ENCODE results near the gene UBXN2A. TPM values are rescaled to one million over a fixed set of nuclear protein-coding genes. Genes with fewer than 3 reads are reported as not detected.
"Not testable (repeated sequence)": the region's sequence is repeated elsewhere in the genome, so short reads cannot be mapped to it uniquely, and the experiment has no call there.

UBXN2A gene
- total RNA-seq, 2 experiments from 2014 or later, result 11.8 to 12.8 TPM

DNA sequence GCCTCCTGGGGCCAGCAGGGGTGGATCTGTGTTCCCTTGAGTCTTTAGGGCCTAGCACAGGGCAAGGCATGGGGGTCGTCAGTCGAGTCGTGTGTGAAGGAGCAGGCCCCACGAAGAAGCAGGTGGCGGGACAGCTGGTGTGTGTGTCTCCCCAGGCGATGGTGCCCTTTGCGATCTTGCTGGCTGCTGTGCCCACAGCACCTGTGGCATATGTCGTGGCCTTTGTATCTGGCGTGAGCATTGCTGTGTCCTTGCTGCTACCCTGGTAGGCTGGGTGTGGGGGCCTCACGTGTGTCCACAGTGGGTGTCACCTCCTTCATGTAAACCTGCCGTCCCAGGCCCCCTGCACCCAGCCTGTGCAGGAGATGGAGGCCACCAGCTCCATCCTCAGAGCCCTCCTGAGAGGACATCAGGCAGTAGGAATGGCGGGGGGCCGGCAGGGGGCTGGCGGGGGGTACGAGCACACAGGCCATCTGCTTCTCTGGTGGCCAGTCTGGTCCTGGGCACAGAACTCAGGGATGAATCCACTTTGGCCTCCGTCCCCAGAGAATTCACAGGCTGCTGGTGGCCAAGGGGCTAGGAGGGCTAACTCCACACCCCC lies 82.8 kb downstream of the UBXN2A start:
- POLR2A ChIA-PET, result no interaction called here
- CTCF ChIA-PET, result no interaction called here

DNA sequence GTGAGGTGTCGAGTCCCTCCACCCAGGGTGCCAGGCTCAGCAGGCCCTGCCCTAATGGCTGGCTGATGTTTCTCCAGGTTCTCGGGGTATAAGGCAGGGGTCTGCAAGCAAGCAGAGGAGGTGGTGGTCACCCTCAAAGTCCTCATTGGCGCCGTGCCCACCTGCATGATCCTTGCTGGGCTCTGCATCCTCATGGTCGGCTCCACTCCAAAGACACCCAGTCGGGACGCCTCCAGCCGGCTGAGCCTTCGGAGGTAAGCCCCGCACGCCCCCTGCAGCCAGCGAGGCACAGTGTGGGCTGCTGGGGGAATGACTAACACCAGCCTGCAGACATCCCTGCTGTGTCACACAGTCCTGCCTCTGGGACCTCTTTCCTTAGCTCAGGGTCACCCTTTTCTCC lies 83.8 kb downstream of the UBXN2A start:
- POLR2A ChIA-PET, result no interaction called here
- CTCF ChIA-PET, result no interaction called here

DNA sequence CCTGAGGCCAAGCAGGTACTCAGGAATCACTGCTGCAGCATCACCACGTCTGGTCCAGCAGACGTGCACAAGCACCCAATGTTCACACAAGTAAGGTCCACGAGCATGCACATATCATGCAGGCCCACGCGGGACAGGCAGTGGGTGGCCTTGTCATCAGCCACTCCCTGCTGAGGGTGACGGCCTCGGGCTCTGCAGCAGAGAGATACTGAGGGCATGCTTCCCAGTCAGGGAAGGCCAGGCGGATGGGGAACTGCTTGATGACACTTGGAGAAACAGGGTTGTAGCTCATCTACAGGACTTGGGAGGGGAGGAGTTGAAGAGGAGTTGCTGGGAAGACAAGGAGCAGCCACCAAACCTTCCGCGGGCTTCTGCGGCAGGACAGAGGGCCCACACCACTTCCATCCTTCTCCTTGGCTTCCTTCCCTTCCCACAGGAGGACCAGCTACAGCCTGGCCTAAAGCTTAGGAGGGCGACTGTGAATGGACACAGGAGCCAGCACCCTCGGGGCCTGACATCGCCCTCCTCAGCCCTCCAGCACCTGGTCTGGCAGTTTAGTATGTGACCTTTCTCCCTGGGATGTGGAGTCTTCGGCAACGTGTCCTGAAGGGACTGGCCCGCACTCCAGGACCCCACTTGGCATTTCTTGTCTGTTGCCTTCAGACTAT lies 84.9 kb downstream of the UBXN2A start:
- POLR2A ChIA-PET, result no interaction called here
- CTCF ChIA-PET, result no interaction called here

DNA sequence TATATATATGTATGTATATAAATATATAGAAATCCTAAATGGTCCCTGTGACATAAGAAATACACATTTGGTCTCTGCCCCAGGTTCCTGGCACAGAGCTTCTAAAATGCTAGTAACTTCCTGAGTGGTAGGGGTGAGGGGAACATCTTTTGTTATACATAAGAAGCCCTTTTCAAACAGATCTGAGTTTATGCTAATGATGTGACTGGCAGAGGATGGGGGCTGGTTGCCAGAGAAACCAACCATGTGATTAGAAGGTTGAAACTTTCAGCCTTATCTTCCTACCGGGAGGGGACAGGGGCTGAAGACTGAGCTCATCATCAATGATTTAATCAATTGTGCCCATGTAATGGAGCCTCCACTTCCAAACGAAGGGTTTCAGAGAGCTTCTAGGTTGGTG lies 86.0 kb downstream of the UBXN2A start:
- ChIA-PET CTCF (no interaction called here), POLR2A (no interaction called here)

DNA sequence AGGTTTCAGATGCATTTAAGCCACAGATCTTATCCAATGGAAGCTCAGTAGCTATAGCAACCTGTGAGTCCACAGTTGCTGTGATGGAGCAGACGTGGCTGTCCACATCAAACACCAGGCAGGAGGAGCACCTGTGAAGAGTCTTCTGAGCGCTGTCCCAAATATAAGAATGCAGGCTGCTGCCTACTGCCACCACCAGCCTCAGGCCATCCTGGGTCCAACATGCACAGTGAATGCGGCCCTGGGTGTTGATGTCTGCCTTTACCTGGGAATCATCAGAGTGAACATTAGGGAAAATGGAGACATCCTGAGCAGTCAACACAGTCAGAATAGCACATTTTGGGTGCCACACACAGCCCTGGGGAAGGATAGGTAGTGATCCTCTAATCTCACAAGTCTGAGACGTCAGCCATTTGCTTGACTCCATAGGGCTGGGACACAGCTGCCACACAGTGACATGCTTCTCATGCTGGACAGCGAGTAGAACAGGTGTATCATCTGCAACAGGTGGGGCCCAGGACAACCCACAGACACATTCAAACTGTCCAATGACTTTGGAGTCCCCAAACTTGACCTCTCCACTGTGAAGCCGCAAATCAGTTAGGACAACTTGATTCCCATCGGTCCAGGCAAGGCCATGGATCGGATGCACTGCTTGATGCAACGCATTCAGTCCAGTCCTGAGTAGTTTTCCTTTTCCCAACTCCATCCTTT lies 98.7 kb downstream of the UBXN2A start:
- ChIA-PET POLR2A (no interaction called here), CTCF (no interaction called here)

DNA sequence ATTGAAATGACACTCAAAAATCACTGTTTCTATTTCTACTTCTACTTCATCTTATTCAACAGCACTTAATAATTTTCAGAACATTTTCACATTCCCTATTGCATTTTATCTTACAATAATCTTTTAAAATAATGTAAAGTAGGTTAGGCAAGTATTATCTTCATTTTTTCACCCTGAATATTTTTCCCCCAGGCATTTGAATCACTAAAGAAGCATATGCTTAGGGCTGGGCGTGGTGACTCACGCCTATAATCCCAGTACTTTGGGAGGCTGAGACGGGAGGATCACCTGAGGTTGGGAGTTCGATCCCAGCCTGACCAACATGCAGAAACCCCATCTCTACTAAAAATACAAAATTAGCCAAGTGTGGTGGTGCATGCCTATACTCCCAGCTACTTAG lies 100.2 kb downstream of the UBXN2A start:
- CTCF ChIA-PET, result no interaction called here
- POLR2A ChIA-PET, result no interaction called here

DNA sequence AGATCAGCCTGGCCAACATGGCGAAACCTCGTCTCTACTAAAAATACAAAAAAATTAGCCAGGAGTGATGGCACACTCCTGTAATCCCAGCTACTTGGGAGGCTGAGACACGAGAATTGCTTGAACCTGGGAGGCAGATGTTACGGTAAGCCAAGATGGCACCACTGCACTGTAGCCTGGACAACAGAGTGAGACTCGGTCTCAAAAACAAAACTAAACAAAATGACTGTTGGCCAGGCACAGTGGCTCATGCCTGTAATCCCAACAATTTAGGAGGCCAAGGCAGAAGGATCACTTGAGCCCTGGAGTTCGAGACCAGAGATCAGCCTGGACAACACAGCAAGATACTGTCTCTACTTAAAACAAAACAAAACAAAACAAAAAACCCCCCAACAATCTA lies 102.9 kb downstream of the UBXN2A start:
- CTCF ChIA-PET, POLR2A ChIA-PET: not testable (repeated sequence)

DNA sequence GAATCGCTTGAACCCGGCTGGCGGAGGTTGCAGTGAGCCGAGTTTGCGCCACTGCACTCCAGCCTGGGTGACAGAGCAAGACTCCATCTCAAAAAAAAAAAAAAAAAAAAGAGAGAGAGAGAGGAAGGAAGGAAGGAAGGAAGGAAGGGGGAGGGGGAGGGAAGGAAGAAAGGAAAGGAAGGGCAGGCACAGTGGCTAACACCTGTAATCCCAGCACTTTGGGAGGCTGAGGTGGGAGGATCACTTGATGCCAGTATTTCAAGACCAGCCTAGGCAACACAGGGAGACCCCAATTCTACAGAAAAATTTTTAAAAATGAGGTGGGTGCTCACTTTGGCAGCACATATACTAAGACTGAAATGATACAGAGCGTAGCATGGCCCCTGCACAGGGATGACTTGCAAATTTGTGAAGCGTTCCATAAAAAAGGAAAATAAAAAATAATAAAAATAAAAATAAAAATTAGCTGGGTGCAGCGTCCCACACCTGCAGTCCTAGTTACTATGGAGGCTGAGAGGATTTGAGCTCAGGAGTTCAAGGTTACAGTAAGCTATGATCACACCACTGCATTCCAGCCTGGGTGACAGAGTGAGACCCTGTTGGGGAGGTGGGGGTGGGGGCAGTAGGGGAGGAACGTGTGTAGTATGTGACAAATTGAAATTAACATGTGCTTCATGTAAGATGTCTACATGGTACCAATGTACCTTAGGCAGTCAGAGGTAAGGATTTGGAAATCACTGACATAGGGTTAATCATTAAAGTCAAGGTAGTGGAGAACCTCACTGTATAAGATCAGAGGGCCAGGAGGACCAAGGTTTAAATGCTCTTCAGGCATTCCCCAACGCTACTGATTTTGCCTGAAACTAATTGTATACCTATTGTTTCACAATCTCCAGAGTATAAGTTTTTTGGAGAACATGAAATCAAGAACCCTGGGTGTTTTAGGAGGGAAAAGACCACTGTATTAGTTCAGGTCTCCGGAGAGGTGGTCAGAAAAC lies 105.5 kb downstream of the UBXN2A start:
- CTCF ChIA-PET, result interaction anchor here (0.6 kb wide), 1 partner anchor 14 kb away, joined by 3 read pairs; no protein-coding TSS in a partner anchor

DNA sequence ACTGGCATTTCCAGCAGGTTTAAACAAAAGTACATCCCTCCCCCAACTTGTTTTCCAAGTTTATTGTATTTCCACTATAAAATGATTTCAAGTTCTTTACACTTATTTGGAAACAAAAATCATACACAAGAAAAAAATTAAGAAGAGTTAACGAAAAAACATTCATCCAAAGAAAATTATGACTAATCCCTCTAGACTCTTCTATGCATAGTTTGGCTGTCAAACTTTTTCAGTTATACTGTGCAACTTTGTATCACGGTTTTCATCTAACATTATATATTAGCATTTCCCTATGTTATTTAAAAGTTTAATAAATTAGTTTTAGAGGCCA lies 106.3 kb downstream of the UBXN2A start:
- CTCF ChIA-PET, result interaction anchor here (1.4 kb wide), 1 partner anchor 38 kb away, joined by 4 read pairs; the partner anchor contains the start of gene TP53I3
- POLR2A ChIA-PET, result interaction anchor here (1.5 kb wide), 2 partner anchors 30 to 120 kb away, joined by 8 to 18 read pairs; partner anchors contain the start of gene ATAD2B

More for the DNA sequence above, 105.5 kb downstream of the UBXN2A start:
- POLR2A ChIA-PET, result no interaction called here

DNA sequence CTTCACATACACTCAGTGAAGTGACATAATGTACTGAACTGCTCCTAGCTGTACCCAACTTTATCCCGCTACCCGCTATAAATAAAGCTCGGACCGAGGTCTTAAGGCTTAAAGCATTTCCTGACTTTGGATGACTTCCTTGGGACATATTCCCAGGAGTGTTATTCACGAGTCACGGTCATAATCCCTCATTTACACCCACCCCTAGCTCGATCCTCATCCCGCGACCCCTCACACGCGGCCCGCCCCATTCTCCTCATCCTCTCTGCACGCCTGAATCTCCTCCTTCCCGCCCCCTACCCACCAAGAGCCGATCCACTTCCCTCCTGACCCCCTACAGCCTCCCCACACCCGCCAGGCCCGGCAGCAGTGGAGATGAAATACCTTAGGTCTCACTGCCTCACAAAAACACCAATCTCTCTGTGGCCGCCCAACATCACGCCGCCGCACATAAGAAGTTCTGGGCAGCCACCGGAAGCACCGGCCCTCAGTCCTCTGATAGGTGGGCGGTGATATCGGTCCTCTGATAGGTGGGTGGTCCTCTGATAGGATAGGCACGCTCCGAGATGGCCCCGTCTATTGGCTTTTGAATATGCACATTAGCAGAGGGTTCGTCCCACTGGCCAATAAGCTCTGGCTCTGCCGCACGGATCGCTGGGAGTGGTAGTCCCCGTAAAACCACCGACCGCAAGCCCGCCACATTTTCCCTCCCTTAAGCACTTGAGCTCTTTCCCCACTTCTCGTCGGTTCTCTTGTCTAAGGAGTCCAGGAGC lies 106.9 kb downstream of the UBXN2A start, which contains the start of gene WDCP:
Gene WDCP, minus strand, starts transcription at position 462 of the 773 bp plus-strand sequence. CDS start 7,897 bp downstream, outside the sequence.
- ChIA-PET POLR2A (interaction anchor here (0.6 to 1.5 kb wide), 4 partner anchors 15 to 187 kb away, joined by 3 to 18 read pairs (median 6); partner anchors contain the start of gene ATAD2B), CTCF (interaction anchor here (0.7 to 1.5 kb wide), 3 partner anchors 27 to 37 kb away, joined by 3 to 9 read pairs (median 4); partner anchors contain the start of genes SF3B6 and TP53I3)

DNA sequence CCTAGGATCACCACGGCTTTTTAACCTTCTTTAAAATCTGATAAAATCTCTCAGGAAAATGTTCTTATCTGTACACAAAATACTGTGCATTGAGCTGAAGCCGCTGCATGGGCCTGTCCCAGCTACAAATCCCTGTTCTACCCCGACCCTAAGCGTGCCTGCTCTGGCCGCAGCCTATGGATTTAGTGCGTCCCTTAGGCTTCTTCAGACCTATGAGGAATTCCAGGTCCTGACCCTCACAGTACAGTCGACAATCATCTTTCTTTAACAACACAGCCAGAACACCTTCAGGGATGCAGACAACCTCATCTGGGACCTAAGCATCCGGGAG lies 107.4 kb downstream of the UBXN2A start:
- POLR2A ChIA-PET, result interaction anchor here (0.6 to 1.5 kb wide), 4 partner anchors 14 to 186 kb away, joined by 3 to 18 read pairs (median 6); partner anchors contain the start of gene ATAD2B

DNA sequence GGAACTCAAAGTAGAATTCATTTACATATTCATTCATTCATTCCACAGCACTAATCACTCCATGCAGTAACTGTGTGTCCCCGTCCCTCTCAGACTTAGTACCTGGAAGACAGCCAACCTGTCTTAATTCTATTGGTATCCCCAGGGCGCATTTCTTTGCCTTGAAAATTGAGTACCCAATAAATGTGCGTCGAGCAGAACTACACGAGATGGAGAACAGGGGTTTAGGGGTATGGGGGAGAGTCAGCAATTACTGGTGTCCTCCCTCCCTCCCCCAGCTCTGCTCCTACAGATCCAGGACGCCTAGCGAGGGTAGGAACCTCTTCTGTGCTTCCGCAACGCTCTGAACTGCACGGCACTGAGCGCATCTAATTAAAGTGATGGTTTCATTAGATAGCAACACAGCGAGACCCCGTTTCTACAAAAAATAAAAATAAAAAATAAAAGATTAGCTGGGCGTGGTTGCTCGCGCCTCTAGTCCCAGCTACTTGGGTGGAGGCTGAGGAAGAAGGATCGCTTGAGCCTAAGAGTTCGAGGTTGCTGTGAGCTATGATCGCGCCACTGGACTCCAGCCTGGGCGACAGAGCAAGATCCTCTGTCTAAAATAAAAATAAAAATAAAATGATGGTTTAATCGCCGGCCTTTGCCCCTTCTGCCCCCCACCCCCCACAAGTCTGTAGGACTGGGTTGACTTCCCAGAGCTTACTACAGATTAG lies 108.7 kb downstream of the UBXN2A start:
- CTCF ChIA-PET, result interaction anchor here (0.5 to 1.8 kb wide), 5 partner anchors 12 to 1623 kb away, joined by 3 to 6 read pairs (median 3); partner anchors contain the start of genes SF3B6 and TP53I3
- POLR2A ChIA-PET, result interaction anchor here (0.6 to 1.2 kb wide), 2 partner anchors 28 to 122 kb away, joined by 3 to 6 read pairs; no protein-coding TSS in a partner anchor

More for the DNA sequence above, 107.4 kb downstream of the UBXN2A start:
- CTCF ChIA-PET, result interaction anchor here (0.6 to 1.5 kb wide), 4 partner anchors 26 to 1652 kb away, joined by 3 to 9 read pairs (median 4); partner anchors contain the start of genes SF3B6 and TP53I3

DNA sequence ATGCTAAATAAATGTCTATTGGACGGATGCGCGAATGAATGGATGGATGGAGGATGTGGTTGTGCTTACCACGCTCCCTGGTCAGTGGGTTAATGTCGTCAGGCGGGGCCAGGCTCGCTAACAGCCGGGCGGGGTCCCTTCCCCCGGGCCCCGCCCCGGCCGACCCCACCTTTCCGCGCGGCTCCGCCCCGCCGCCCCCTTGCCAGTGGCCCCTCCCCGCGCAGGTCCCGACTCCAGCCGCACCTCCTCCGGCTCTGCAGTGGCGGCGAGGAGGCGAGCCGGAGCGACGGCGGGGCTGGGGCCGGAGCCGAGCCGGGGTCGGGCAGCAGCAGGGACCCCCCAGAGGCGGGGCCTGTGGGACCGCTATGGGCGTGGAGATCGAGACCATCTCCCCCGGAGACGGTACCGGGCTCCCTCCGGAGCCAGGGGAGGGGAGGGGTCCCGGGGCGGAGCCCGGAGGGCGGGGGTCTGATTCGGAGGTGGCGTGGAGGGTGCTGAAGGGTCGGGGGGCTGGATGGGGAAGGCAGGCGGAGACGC lies 109.3 kb downstream of the UBXN2A start, which contains the start of gene FKBP1B:
Gene FKBP1B, plus strand, starts transcription at position 257 of the 537 bp plus-strand sequence. Its CDS starts 109 bp downstream, at position 366.
- ChIA-PET POLR2A (interaction anchor here (0.6 to 1.2 kb wide), 3 partner anchors 27 to 122 kb away, joined by 3 to 6 read pairs (median 6); partner anchors contain the start of gene SF3B6), CTCF (interaction anchor here (0.5 to 1.8 kb wide), 5 partner anchors 11 to 1623 kb away, joined by 3 to 6 read pairs (median 3); partner anchors contain the start of genes SF3B6 and TP53I3)

DNA sequence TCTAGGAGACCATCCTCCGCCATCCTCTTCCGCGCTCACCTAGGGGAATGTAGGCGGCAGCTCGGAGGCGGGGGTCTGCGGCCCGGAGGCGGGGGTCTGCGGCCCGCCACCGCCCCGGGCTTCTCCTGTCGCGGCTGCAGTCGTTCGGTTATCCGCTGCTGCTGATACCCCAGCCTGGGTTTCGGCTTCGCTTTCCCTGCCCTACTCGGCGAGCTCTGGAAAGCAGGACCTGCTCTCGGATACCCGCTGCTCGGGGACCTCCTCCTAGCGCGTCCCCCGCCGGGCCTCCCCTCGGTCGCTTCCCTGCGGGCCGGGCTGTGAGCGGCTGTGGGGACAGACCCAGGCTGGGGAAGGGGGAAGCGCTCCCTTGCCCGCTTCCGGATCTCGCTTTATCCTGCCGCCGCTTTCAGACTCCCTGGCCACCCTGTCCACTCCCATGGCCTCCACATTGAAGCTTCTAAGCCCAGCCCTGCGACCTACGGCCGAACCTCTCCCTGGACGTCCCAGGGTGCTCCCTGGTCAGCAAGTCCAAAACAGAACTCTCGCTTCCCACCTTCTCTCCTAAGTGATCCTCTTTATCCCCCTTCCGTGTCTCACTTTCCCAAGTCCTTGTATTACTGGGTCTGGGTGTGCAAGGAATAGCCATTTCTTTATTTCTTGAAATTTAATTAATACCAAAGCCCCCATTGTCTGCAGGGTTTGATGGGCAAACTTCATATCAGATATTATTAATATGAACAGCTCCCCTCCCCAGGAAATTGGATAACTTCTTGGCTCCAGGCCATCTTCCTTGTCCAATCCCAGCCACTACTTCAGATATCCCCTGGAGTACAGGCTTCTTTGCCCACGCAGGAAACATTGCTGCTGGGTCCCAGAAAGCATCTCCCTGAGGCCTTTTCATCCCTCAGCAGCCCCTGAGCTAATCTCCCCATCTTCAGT lies 110.0 kb downstream of the UBXN2A start:
- ChIA-PET CTCF (interaction anchor here (1.8 kb wide), 1 partner anchor 34 kb away, joined by 6 read pairs; the partner anchor contains the start of gene TP53I3), POLR2A (interaction anchor here (1.0 kb wide), 1 partner anchor 26 kb away, joined by 6 read pairs; the partner anchor contains the start of gene SF3B6)

DNA sequence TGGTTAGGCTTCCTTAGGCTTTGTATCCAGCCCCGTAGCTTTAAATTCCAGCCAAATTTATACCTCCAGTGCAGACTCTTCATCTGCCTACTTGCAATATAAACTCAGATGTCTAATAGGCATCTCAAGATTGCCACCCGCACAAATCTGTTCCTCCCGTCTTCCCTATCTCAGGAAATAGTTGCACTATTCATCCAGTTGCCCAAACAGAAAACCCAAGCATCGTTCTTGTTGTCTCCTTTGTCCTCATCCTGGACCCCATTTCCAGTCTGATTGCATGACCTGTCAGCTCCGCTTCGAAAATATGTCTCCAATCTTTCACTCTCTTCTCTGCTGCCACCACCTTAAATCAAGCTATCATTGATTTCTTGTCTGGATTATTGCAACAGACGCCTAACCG lies 111.6 kb downstream of the UBXN2A start:
- ChIA-PET CTCF (no interaction called here), POLR2A (interaction anchor here (0.6 kb wide), 1 partner anchor 471 kb away, joined by 3 read pairs; no protein-coding TSS in a partner anchor)

DNA sequence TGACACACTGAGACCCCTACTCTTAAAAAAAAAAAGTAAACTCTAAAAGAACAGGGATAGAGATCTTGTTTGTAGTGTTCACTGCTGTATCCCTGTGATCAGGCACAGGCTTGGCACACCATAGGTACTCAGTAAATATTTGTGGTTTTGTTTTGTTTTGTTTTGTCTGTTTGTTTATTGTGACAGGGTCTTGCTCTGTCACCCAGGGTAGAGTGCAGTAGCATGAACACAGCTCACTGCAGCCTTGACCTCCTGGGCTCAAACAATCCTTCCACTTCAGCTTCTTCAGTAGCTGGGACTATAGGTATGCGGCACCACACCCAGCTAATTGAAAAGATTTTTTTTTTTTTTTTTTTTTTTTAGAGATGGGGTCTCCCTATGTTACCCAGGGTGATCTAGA lies 112.7 kb downstream of the UBXN2A start:
- POLR2A ChIA-PET, result no interaction called here
- CTCF ChIA-PET, result interaction anchor here (0.6 kb wide), 1 partner anchor 1344 kb away, joined by 3 read pairs; no protein-coding TSS in a partner anchor
